Endodermal cell (in vitro differentiated cells): ENCODE measurements around the gene ATP10A. TPM values are rescaled to one million over a fixed set of nuclear protein-coding genes. Genes with fewer than 3 reads are reported as not detected.
A peak's percentile ranks its signal among the peaks of the same experiment; 100 is the strongest.

Experiments
- DNase-seq: peaks from one replicate; pipeline ENCODE4 v3.0.0-alpha.2; 2017
- H3K27ac ChIP-seq: 2 replicates; pipeline ENCODE4 v1.5.1; 2013; ENCODE audit warnings: mild to moderate bottlenecking, low read depth, low read length, moderate library complexity
- H3K27me3 ChIP-seq: 2 replicates; pipeline ENCODE4 v1.6.1; 2013; ENCODE audit warnings: mild to moderate bottlenecking, low read length, moderate library complexity; ENCODE audit not compliant: insufficient read depth, control insufficient read depth, poor library complexity, severe bottlenecking
- H3K36me3 ChIP-seq: 2 replicates; pipeline ENCODE4 v1.7.0; 2013; ENCODE audit warnings: mild to moderate bottlenecking, low read length, moderate library complexity; ENCODE audit not compliant: control insufficient read depth, insufficient read depth
- H3K4me1 ChIP-seq: one replicate; pipeline ENCODE4 v1.7.0; 2013; ENCODE audit warnings: low read length; ENCODE audit not compliant: control insufficient read depth, insufficient read depth
- H3K4me3 ChIP-seq: 2 replicates; pipeline ENCODE4 v1.5.1; 2013; ENCODE audit warnings: mild to moderate bottlenecking, low read length, moderate library complexity
- H3K9ac ChIP-seq: 2 replicates; pipeline ENCODE4 v1.6.1; 2013; ENCODE audit warnings: mild to moderate bottlenecking, low read length, moderate library complexity; ENCODE audit not compliant: poor library complexity, severe bottlenecking; ENCODE audit errors: extremely low read depth
- H3K9me3 ChIP-seq: 2 replicates; pipeline ENCODE4 v1.6.1; 2013; ENCODE audit warnings: mild to moderate bottlenecking, low read length, moderate library complexity; ENCODE audit not compliant: control insufficient read depth
- H3K27ac Mint-ChIP-seq: 2 replicates; pipeline ENCODE4 v1.8.0; 2020; ENCODE audit warnings: mixed read lengths
- H3K27me3 Mint-ChIP-seq: 2 replicates; pipeline ENCODE4 v1.8.0; 2021; ENCODE audit warnings: mild to moderate bottlenecking, mixed read lengths; ENCODE audit not compliant: insufficient read depth
- H3K36me3 Mint-ChIP-seq: 2 replicates; pipeline ENCODE4 v1.8.0; 2020; ENCODE audit warnings: low read depth, mixed read lengths
- H3K4me1 Mint-ChIP-seq: 2 replicates; pipeline ENCODE4 v1.8.0; 2020; ENCODE audit warnings: mixed read lengths
- H3K4me3 Mint-ChIP-seq: 2 replicates; pipeline ENCODE4 v1.8.0; 2020; ENCODE audit warnings: mild to moderate bottlenecking, moderate library complexity, mixed read lengths
- H3K9me3 Mint-ChIP-seq: 2 replicates; pipeline ENCODE4 v1.8.0; 2020; ENCODE audit warnings: mild to moderate bottlenecking, mixed read lengths
- WGBS, 2 experiments: methylation state at CpG; one replicate each; pipeline versions ENCODE4 v1.1.5 to v1.1.7; 2013; ENCODE audit warnings: missing lambda C conversion rate in 2 of 2, mixed read lengths in 1 of 2; ENCODE audit not compliant: insufficient coverage in 1 of 2, insufficient read length in 1 of 2; 5-methylcytosine and 5-hydroxymethylcytosine counted together
- total RNA-seq, 2 donors: library from RNA; stranded (reverse); fragmentation: NEBNext Ultra II Directional in 1 of 2; extraction: Animal tissue kit (Norgen Biotek cat#: 25700) in 1 of 2; gene quantifications; 2 replicates in 1 of 2; 3 replicates in 1 of 2; pipeline ENCODE4 v1.2.1, GENCODE V29; 2021
- TF ChIP-seq, protein P1 (sequence below): fragments of 200-600 bp; sonication (generic); conservative IDR thresholded peaks from 2 replicates; pipeline ENCODE4 v1.5.0; 2021; ENCODE audit warnings: antibody characterized with exemption, mild to moderate bottlenecking

Gene ATP10A
- total RNA-seq, 2 donors from 2014 or later, result 0.04 to 1.2 TPM

DNA sequence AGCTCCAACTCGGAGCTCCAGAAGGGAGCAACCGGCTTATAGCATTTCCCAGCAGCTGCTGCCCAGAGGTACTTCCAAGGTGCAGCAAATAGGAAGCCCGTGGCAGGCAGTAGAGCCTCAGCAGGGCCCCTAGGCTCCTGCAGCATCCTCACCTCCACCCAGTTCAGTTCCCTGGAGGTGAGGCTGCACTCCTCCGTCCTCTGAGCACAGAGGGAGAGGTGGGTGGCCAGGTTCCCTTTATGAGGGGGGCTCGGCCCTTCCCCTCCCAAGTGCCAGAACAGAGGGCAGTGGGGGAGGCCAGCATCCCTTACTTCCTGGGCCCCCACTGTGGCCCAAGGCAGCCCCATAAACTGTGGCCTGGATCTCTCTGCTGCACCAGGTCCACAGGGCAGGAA is 150.2 kb downstream of the ATP10A start:
- H3K9ac ChIP-seq, result no peak overlapping the region
- 93% methylated on average over 3 to 5 of the region's 5 CpGs for WGBS, 2 experiments
- no peaks in the 10 kb centered on the region for H3K9me3 ChIP-seq
- no peaks in the 10 kb centered on the region for H3K36me3 ChIP-seq
- Mint-ChIP-seq H3K9me3 (no peaks in the 10 kb centered on the region), H3K4me3 (no peak overlapping the region), H3K27me3 (no peaks in the 10 kb centered on the region), H3K36me3 (no peaks in the 10 kb centered on the region), H3K27ac (no peak overlapping the region), H3K4me1 (no peaks in the 10 kb centered on the region)
- H3K4me3 ChIP-seq, result no peak overlapping the region
- no peaks in the 10 kb centered on the region for H3K27me3 ChIP-seq
- TF ChIP-seq, protein P1, sequence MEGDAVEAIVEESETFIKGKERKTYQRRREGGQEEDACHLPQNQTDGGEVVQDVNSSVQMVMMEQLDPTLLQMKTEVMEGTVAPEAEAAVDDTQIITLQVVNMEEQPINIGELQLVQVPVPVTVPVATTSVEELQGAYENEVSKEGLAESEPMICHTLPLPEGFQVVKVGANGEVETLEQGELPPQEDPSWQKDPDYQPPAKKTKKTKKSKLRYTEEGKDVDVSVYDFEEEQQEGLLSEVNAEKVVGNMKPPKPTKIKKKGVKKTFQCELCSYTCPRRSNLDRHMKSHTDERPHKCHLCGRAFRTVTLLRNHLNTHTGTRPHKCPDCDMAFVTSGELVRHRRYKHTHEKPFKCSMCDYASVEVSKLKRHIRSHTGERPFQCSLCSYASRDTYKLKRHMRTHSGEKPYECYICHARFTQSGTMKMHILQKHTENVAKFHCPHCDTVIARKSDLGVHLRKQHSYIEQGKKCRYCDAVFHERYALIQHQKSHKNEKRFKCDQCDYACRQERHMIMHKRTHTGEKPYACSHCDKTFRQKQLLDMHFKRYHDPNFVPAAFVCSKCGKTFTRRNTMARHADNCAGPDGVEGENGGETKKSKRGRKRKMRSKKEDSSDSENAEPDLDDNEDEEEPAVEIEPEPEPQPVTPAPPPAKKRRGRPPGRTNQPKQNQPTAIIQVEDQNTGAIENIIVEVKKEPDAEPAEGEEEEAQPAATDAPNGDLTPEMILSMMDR, result no peak
- H3K4me1 ChIP-seq, result no peaks in the 10 kb centered on the region
- H3K27ac ChIP-seq, result no peak overlapping the region
- peak; percentile 26 for DNase-seq

DNA sequence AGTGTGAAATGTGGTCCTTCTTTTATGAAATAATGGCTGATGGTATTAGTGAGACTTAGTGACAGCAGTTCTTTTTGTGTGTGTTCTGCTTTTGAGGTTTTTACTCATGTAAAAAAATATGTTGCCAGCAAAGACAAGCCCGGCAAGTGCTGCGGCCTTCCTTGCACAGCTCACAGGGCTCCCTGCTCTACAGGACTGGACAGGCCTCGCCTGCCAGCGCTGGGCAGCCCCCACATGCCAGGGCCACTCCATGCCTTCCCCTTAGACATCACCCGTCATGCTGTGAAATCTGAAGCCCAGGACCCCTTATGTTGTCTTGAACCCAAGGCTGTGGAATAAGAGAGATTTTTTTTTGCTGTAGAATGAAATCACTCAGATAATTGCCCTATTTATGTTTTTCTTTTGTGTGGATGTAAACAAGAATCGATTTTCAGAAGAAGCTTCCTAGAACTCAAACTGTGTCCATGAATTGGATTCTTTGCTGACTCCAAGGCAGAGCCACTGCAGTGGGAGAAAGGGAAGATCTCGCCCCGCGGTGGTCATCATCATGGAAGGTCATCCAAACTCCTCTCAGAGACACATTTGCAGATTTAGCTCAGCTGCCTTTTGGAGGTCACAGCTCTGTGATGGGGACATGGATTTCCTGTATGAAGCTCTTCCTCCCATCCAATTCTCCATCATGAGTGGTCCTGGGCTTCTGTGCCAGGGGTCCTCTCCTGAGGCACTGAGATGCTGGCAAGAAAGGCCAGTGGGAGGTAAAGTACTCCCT is 150.8 kb downstream of the ATP10A start:
- Histone ChIP-seq H3K27me3 (no peaks in the 10 kb centered on the region), H3K4me1 (no peaks in the 10 kb centered on the region), H3K4me3 (no peak overlapping the region), H3K9ac (no peak overlapping the region), H3K36me3 (no peaks in the 10 kb centered on the region), H3K9me3 (no peaks in the 10 kb centered on the region), H3K27ac (no peak overlapping the region)
- Mint-ChIP-seq H3K4me1 (no peaks in the 10 kb centered on the region), H3K27me3 (no peaks in the 10 kb centered on the region), H3K36me3 (no peaks in the 10 kb centered on the region), H3K4me3 (no peak overlapping the region), H3K27ac (no peak overlapping the region), H3K9me3 (no peaks in the 10 kb centered on the region)
- DNase-seq, result peak; percentile 25
- TF ChIP-seq, protein P1, result no peak
- 87 to 88% methylated on average over 4 to 9 of the region's 9 CpGs for WGBS, 2 experiments

DNA sequence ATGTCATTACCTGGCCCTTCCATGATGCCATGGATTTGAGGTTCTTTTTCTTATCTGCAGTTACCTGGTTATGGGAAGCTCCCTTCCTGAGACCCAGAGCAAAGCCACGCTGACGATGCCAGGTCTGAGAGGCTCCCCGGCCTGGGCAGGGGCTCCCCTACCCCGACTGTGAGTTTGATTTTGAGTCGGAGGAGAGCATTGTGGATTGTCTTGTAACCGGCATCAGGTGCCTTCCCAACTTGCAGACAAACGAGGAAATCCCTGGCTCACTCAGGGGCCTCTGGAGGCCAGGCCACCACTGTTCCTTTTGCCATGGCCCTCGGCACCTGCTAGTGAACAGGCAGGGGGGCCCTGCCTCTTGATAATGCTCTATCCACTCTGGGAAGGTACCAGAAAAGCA is 151.4 kb downstream of the ATP10A start:
- Histone ChIP-seq H3K4me1 (no peaks in the 10 kb centered on the region), H3K9me3 (no peaks in the 10 kb centered on the region), H3K4me3 (no peak overlapping the region), H3K27ac (no peak overlapping the region), H3K36me3 (no peaks in the 10 kb centered on the region), H3K9ac (no peak overlapping the region), H3K27me3 (no peaks in the 10 kb centered on the region)
- Mint-ChIP-seq H3K36me3 (no peaks in the 10 kb centered on the region), H3K27me3 (no peaks in the 10 kb centered on the region), H3K27ac (no peak overlapping the region), H3K9me3 (no peaks in the 10 kb centered on the region), H3K4me1 (no peaks in the 10 kb centered on the region), H3K4me3 (no peak overlapping the region)
- TF ChIP-seq, protein P1, result no peak
- DNase-seq, result peak; percentile 20
- 90% methylated on average over 8 of the region's 8 CpGs; no CpG with 5 or more reads in 1 of the 2 experiments for WGBS, 2 experiments
